CD4-positive, alpha-beta T cell (primary cell): ENCODE data around the gene C1QTNF3. TPM values are rescaled to one million over a fixed set of nuclear protein-coding genes. Genes with fewer than 3 reads are reported as not detected.

Source experiments
- ATAC-seq: fragments of 200-7000 bp; cut with Tn5 transposase; one replicate; pipeline ENCODE4 v1.10.0; 2022; ENCODE audit warnings: mild to moderate bottlenecking; ENCODE audit not compliant: poor library complexity
- CTCF ChIA-PET: fragments of 350-600 bp; sonication (Branson Sonifier 250); formaldehyde crosslinking; loops from one replicate; lab custom pipeline; 2021; ENCODE audit warnings: antibody characterized with exemption, inconsistent platforms; lab: Charles Lee
- POLR2A ChIA-PET: fragments of 350-600 bp; sonication (Branson Sonifier 250); formaldehyde crosslinking; loops from one replicate; lab custom pipeline; 2021; ENCODE audit warnings: antibody characterized with exemption, inconsistent platforms; lab: Charles Lee
- DNase-seq, 14 experiments: peaks; one replicate each; pipeline ENCODE4 v3.0.0-alpha.2; 2013 to 2020; ENCODE audit warnings: mixed read lengths in 2 of 14
- H3K27ac ChIP-seq, 2 donors: one replicate each; pipeline versions ENCODE4 v1.5.1 to v1.7.0; 2013; ENCODE audit warnings: low read length in 2 of 2, low read depth in 1 of 2, mild to moderate bottlenecking in 1 of 2
- H3K27me3 ChIP-seq, 2 experiments: 1 replicate in 1 of 2; 2 replicates in 1 of 2; pipeline versions ENCODE4 v1.6.1 to v1.7.0; 2013; ENCODE audit warnings: low read length in 2 of 2, control low read depth in 1 of 2, mild to moderate bottlenecking in 1 of 2, moderate library complexity in 1 of 2; ENCODE audit not compliant: insufficient read depth in 2 of 2, control insufficient read depth in 1 of 2
- H3K36me3 ChIP-seq: one replicate; pipeline ENCODE4 v1.6.1; 2013; ENCODE audit warnings: low read length, control low read depth; ENCODE audit not compliant: insufficient read depth
- H3K4me1 ChIP-seq: one replicate; pipeline ENCODE4 v1.6.1; 2013; ENCODE audit warnings: low read length, control low read depth; ENCODE audit not compliant: insufficient read depth
- H3K4me3 ChIP-seq: one replicate; pipeline ENCODE4 v1.5.1; 2013; ENCODE audit warnings: mild to moderate bottlenecking, low read length, moderate library complexity
- H3K9me3 ChIP-seq, 2 experiments: 1 replicate in 1 of 2; 2 replicates in 1 of 2; pipeline versions ENCODE4 v1.6.1 to v1.7.0; 2013; ENCODE audit warnings: low read length in 2 of 2, mild to moderate bottlenecking in 2 of 2, control low read depth in 1 of 2, moderate library complexity in 1 of 2; ENCODE audit not compliant: control insufficient read depth in 1 of 2, insufficient read depth in 1 of 2
- H3K27ac Mint-ChIP-seq: one replicate; pipeline ENCODE4 v1.8.0; 2020; ENCODE audit warnings: mixed read lengths
- H3K27me3 Mint-ChIP-seq: one replicate; pipeline ENCODE4 v1.8.0; 2021; ENCODE audit warnings: mixed read lengths
- H3K36me3 Mint-ChIP-seq: one replicate; pipeline ENCODE4 v1.8.0; 2021; ENCODE audit warnings: low read depth, mixed read lengths
- H3K4me1 Mint-ChIP-seq: one replicate; pipeline ENCODE4 v1.8.0; 2021; ENCODE audit warnings: low read depth, mixed read lengths
- H3K4me3 Mint-ChIP-seq: one replicate; pipeline ENCODE4 v1.8.0; 2020; ENCODE audit warnings: mild to moderate bottlenecking, mixed read lengths
- H3K9me3 Mint-ChIP-seq: one replicate; pipeline ENCODE4 v1.8.0; 2020; ENCODE audit warnings: mixed read lengths
- intact Hi-C, 2 experiments: fragments of 100-400 bp; cut with DNase I in 1 of 2; cut with micrococcal nuclease in 1 of 2; formaldehyde crosslinking; loops; one replicate each; pipeline versions ENCODE4 v1.15.1 to v1.9.0; 2023 to 2025; cut with DNase I, micrococcal nuclease
- total RNA-seq, 174 experiments: library from RNA in 2 of 174; stranded (reverse) in 2 of 174; gene quantifications; one replicate each; pipeline ENCODE4 v1.2.3 and lab custom pipeline; 2021 to 2026
- TF ChIP-seq, protein P1 (sequence below): fragments of 200-600 bp; IDR thresholded peaks from one replicate; pipeline ENCODE4 v1.8.0; 2022; ENCODE audit warnings: antibody characterized with exemption, mild to moderate bottlenecking

C1QTNF3 gene
- total RNA-seq, 2 experiments from 2014 or later = 2.9 to 3.2 TPM

GRCh38 chr5:34030048-34030447 is 13.0 kb downstream of the C1QTNF3 start:
- Histone ChIP-seq H3K4me1 (no peaks in the 10 kb centered on the region), H3K9me3 (no peaks in the 10 kb centered on the region), H3K27ac (no peak overlapping the region), H3K27me3 (no peaks in the 10 kb centered on the region), H3K36me3 (peaks cover 7% of the 10 kb centered on the region), H3K4me3 (no peak overlapping the region)
- TF ChIP-seq, protein P1, sequence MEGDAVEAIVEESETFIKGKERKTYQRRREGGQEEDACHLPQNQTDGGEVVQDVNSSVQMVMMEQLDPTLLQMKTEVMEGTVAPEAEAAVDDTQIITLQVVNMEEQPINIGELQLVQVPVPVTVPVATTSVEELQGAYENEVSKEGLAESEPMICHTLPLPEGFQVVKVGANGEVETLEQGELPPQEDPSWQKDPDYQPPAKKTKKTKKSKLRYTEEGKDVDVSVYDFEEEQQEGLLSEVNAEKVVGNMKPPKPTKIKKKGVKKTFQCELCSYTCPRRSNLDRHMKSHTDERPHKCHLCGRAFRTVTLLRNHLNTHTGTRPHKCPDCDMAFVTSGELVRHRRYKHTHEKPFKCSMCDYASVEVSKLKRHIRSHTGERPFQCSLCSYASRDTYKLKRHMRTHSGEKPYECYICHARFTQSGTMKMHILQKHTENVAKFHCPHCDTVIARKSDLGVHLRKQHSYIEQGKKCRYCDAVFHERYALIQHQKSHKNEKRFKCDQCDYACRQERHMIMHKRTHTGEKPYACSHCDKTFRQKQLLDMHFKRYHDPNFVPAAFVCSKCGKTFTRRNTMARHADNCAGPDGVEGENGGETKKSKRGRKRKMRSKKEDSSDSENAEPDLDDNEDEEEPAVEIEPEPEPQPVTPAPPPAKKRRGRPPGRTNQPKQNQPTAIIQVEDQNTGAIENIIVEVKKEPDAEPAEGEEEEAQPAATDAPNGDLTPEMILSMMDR = no peak
- no peaks in the 10 kb centered on the region for H3K27me3 Mint-ChIP-seq
- ChIA-PET POLR2A (no interaction called here), CTCF (no interaction called here)
- H3K27ac Mint-ChIP-seq = no peak overlapping the region
- no peaks in the 10 kb centered on the region for H3K4me1 Mint-ChIP-seq
- ATAC-seq (no peak), DNase-seq (no peak)
- intact Hi-C loops = no loop called here
- H3K36me3 Mint-ChIP-seq = peaks cover 49% of the 10 kb centered on the region
- no peak overlapping the region for H3K4me3 Mint-ChIP-seq
- H3K9me3 Mint-ChIP-seq = no peaks in the 10 kb centered on the region

DNA sequence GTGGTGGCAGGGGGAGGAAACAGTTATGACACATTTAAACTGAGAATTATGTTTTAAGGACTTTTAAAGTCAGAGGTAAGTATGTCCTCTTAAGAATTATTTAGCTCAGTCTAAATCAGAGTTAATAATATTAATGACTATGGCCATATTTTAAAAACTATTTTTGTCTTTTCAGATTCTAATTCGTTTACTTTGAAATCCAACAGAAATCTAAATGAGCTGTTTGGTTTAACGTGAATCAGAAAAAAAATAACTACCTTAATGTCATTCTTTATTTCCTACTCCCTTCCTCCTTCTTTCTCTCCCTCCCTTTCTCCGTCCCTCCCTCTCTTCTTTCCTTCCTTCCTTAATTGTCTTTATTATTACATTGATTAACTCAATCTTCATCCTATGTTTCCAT is 14.7 kb downstream of the C1QTNF3 start:
- ATAC-seq = no peak
- Histone ChIP-seq H3K36me3 (no peaks in the 10 kb centered on the region), H3K9me3 (no peaks in the 10 kb centered on the region), H3K27me3 (no peaks in the 10 kb centered on the region), H3K27ac (no peak overlapping the region), H3K4me3 (no peak overlapping the region), H3K4me1 (no peaks in the 10 kb centered on the region)
- intact Hi-C loops = no loop called here
- no peaks in the 10 kb centered on the region for H3K9me3 Mint-ChIP-seq
- POLR2A ChIA-PET = no interaction called here
- H3K4me1 Mint-ChIP-seq = peaks cover 1% of the 10 kb centered on the region
- H3K27ac Mint-ChIP-seq = no peak overlapping the region
- H3K4me3 Mint-ChIP-seq = no peak overlapping the region
- H3K36me3 Mint-ChIP-seq = peaks cover 40% of the 10 kb centered on the region
- TF ChIP-seq, protein P1 = no peak
- no peak for DNase-seq
- no peaks in the 10 kb centered on the region for H3K27me3 Mint-ChIP-seq
- CTCF ChIA-PET = interaction anchor here (0.7 kb wide), 1 partner anchor 1772 kb away, joined by 4 read pairs; no protein-coding TSS in a partner anchor

DNA sequence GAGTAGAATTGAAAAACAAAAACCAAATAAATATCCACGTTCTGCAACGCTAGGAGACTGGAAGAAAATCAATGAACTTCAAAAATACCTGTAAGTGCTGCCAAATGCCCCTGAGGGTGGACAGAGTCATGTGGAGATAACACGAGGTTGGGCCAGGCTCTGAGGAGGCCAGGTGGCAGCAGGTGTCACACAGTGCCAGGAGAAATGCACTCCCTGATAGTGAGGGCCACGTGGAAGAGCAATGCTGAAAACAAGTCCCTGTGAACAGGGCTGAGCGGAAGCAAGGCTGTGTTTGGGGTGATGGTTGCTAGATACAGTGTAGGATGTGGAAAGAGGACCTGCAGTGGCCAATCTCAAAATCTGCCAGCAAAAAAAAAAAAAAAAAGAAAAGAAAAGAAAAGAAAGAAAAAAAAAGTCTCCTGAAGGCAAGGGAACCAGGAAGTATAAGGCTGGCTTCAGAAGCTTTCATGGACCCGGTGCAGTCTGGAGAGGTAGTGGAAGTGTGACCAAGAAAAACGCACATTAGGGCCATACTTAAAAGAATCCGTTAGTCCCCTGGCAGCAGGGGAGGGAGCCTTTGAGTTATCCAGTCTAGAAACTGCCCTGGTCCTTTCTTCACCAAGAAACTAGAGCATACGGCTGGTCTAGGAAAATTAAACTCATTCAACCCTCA is 16.8 kb downstream of the C1QTNF3 start:
- Histone ChIP-seq H3K27ac (no peak overlapping the region), H3K4me3 (no peak overlapping the region), H3K27me3 (no peaks in the 10 kb centered on the region), H3K9me3 (no peaks in the 10 kb centered on the region), H3K36me3 (no peaks in the 10 kb centered on the region), H3K4me1 (peaks cover 7% of the 10 kb centered on the region)
- TF ChIP-seq, protein P1 = no peak
- ATAC-seq = no peak
- H3K27me3 Mint-ChIP-seq = no peaks in the 10 kb centered on the region
- H3K36me3 Mint-ChIP-seq = peaks cover 39% of the 10 kb centered on the region
- H3K4me1 Mint-ChIP-seq = peaks cover 20% of the 10 kb centered on the region
- H3K9me3 Mint-ChIP-seq = no peaks in the 10 kb centered on the region
- no peak for DNase-seq
- ChIA-PET POLR2A (no interaction called here), CTCF (no interaction called here)
- intact Hi-C loops = no loop called here
- no peak overlapping the region for H3K4me3 Mint-ChIP-seq
- no peak overlapping the region for H3K27ac Mint-ChIP-seq
